ENCODE measurements around the gene SAP30.

- TF ChIP-seq CTCF (IDR thresholded peaks at IDR 0.05; ENCODE audit: borderline replicate concordance, extremely low read depth, low read length, poor library complexity, severe bottlenecking), result no peak
- no peak for TF ChIP-seq EZH2 (IDR thresholded peaks at IDR 0.05; ENCODE audit: borderline replicate concordance, low read depth, low read length, severe bottlenecking)
Observed at GRCh38 chr4:173374588-173374987, 3.8 kb downstream of the SAP30 start.

All from DND-41 (cell line).